ENCODE results near the gene UBE2L5. TPM values are rescaled to one million over a fixed set of nuclear protein-coding genes. Genes with fewer than 3 reads are reported as not detected.

Gene UBE2L5
- total RNA-seq, 1 experiment from 2014 or later = not detected

GRCh38 chr13:30395192-30396158 lies 26.8 kb upstream of the UBE2L5 start:
- Histone ChIP-seq H3K4me1 (peaks cover 4% of the 10 kb centered on the region; the same call in 1 of the 2 replicates), H3K9me3 (replicated peaks) (no peaks in the 10 kb centered on the region), H3K36me3 (no peaks in the 10 kb centered on the region), H3K27ac (peak overlapping the region; percentile 17; the same call in 1 of the 2 replicates), H3K4me3 (peak overlapping the region; percentile 58), H3K27me3 (no peaks in the 10 kb centered on the region; the same call in 1 of the 2 replicates)
- peak; percentile 70 to 76 for DNase-seq

GRCh38 chr13:30396434-30397075 lies 25.7 kb upstream of the UBE2L5 start:
- Histone ChIP-seq H3K9me3 (replicated peaks) (no peaks in the 10 kb centered on the region), H3K27me3 (no peaks in the 10 kb centered on the region; the same call in 1 of the 2 replicates), H3K4me3 (no peak overlapping the region), H3K4me1 (peaks cover 4% of the 10 kb centered on the region; the same call in 1 of the 2 replicates), H3K36me3 (no peaks in the 10 kb centered on the region), H3K27ac (no peak overlapping the region)
- DNase-seq = no peak

- Histone ChIP-seq H3K4me1 (peaks cover 4% of the 10 kb centered on the region; the same call in 1 of the 2 replicates), H3K27me3 (no peaks in the 10 kb centered on the region; the same call in 1 of the 2 replicates), H3K9me3 (replicated peaks) (no peaks in the 10 kb centered on the region), H3K4me3 (no peak overlapping the region), H3K36me3 (no peaks in the 10 kb centered on the region), H3K27ac (no peak overlapping the region)
- no peak for DNase-seq
Measured at GRCh38 chr13:30398601-30399072, 23.7 kb upstream of the UBE2L5 start.

- Histone ChIP-seq H3K36me3 (no peaks in the 10 kb centered on the region), H3K4me3 (no peak overlapping the region), H3K9me3 (replicated peaks) (no peaks in the 10 kb centered on the region), H3K27ac (no peak overlapping the region), H3K27me3 (peaks cover 4% of the 10 kb centered on the region; the same call in 1 of the 2 replicates), H3K4me1 (no peaks in the 10 kb centered on the region)
- DNase-seq = no peak
Measured at GRCh38 chr13:30400376-30400775, 21.9 kb upstream of the UBE2L5 start.

- Histone ChIP-seq H3K9me3 (replicated peaks) (no peaks in the 10 kb centered on the region), H3K36me3 (no peaks in the 10 kb centered on the region), H3K4me1 (no peaks in the 10 kb centered on the region), H3K27me3 (peaks cover 4% of the 10 kb centered on the region; the same call in 1 of the 2 replicates), H3K4me3 (no peak overlapping the region), H3K27ac (no peak overlapping the region)
- no peak for DNase-seq
Measured at GRCh38 chr13:30401347-30401746, 20.9 kb upstream of the UBE2L5 start.

- peaks cover 4% of the 10 kb centered on the region; the same call in 1 of the 2 replicates for H3K27me3 ChIP-seq
- H3K4me3 ChIP-seq = no peak overlapping the region
- no peaks in the 10 kb centered on the region for H3K36me3 ChIP-seq
- H3K27ac ChIP-seq = no peak overlapping the region
- no peaks in the 10 kb centered on the region for H3K9me3 ChIP-seq (replicated peaks)
- no peak for DNase-seq
- H3K4me1 ChIP-seq = no peaks in the 10 kb centered on the region
Measured at GRCh38 chr13:30403456-30403855, 18.8 kb upstream of the UBE2L5 start.

- Histone ChIP-seq H3K36me3 (no peaks in the 10 kb centered on the region), H3K27me3 (peaks cover 4% of the 10 kb centered on the region; the same call in 1 of the 2 replicates), H3K4me3 (no peak overlapping the region), H3K9me3 (replicated peaks) (no peaks in the 10 kb centered on the region), H3K27ac (no peak overlapping the region), H3K4me1 (no peaks in the 10 kb centered on the region)
- DNase-seq = no peak
Measured at GRCh38 chr13:30404207-30404606, 18.1 kb upstream of the UBE2L5 start.

- Histone ChIP-seq H3K4me1 (no peaks in the 10 kb centered on the region), H3K27ac (no peak overlapping the region), H3K27me3 (peaks cover 4% of the 10 kb centered on the region; the same call in 1 of the 2 replicates), H3K4me3 (no peak overlapping the region), H3K36me3 (no peaks in the 10 kb centered on the region), H3K9me3 (replicated peaks) (no peaks in the 10 kb centered on the region)
- no peak for DNase-seq
Measured at GRCh38 chr13:30406779-30407416, 15.4 kb upstream of the UBE2L5 start.

- H3K36me3 ChIP-seq = no peaks in the 10 kb centered on the region
- no peak overlapping the region for H3K4me3 ChIP-seq
- H3K27ac ChIP-seq = no peak overlapping the region
- H3K9me3 ChIP-seq (replicated peaks) = no peaks in the 10 kb centered on the region
- no peak for DNase-seq
- peaks cover 4% of the 10 kb centered on the region; the same call in 1 of the 2 replicates for H3K27me3 ChIP-seq
- no peaks in the 10 kb centered on the region for H3K4me1 ChIP-seq
Measured at GRCh38 chr13:30408319-30409101, 13.8 kb upstream of the UBE2L5 start.

GRCh38 chr13:30409886-30410704 lies 12.2 kb upstream of the UBE2L5 start:
- Histone ChIP-seq H3K27me3 (no peaks in the 10 kb centered on the region), H3K4me1 (no peaks in the 10 kb centered on the region), H3K27ac (no peak overlapping the region), H3K9me3 (replicated peaks) (no peaks in the 10 kb centered on the region), H3K4me3 (no peak overlapping the region), H3K36me3 (no peaks in the 10 kb centered on the region)
- no peak for DNase-seq

- 0 out of 2 replicates have a peak, but pooled peaks cover under 1% of the 10 kb centered on the region for H3K4me1 ChIP-seq
- no peak for DNase-seq
- no peaks in the 10 kb centered on the region for H3K9me3 ChIP-seq (replicated peaks)
- no peak overlapping the region for H3K4me3 ChIP-seq
- H3K36me3 ChIP-seq = no peaks in the 10 kb centered on the region
- no peaks in the 10 kb centered on the region for H3K27me3 ChIP-seq
- H3K27ac ChIP-seq = no peak overlapping the region
Measured at GRCh38 chr13:30410705-30411125, 11.6 kb upstream of the UBE2L5 start.

GRCh38 chr13:30412346-30412745 lies 9.9 kb upstream of the UBE2L5 start:
- no peak for DNase-seq
- H3K27me3 ChIP-seq = no peaks in the 10 kb centered on the region
- H3K27ac ChIP-seq = no peak overlapping the region
- H3K4me1 ChIP-seq = peaks cover 3% of the 10 kb centered on the region; the same call in 1 of the 2 replicates
- no peak overlapping the region for H3K4me3 ChIP-seq
- no peaks in the 10 kb centered on the region for H3K9me3 ChIP-seq (replicated peaks)
- H3K36me3 ChIP-seq = no peaks in the 10 kb centered on the region

- Histone ChIP-seq H3K4me1 (peaks cover 9% of the 10 kb centered on the region), H3K27me3 (no peaks in the 10 kb centered on the region), H3K4me3 (no peak overlapping the region), H3K9me3 (replicated peaks) (no peaks in the 10 kb centered on the region), H3K27ac (no peak overlapping the region), H3K36me3 (no peaks in the 10 kb centered on the region)
- no peak for DNase-seq
Measured at GRCh38 chr13:30413842-30414241, 8.5 kb upstream of the UBE2L5 start.
